Uterus (tissue), 4 donors: Measurements from ENCODE around the gene LILRB2. TPM values are rescaled to one million over a fixed set of nuclear protein-coding genes. Genes with fewer than 3 reads are reported as not detected.

ENCODE experiments used
- DNase-seq, 2 donors: peaks; one replicate each; pipeline ENCODE4 v3.0.0-alpha.2; 2019 to 2020
- H3K27ac ChIP-seq, 2 donors: fragments of 200-600 bp; sonication (generic); 1 replicate in 1 of 2; 2 replicates in 1 of 2; pipeline ENCODE4 v1.5.1; 2016 to 2018
- H3K27me3 ChIP-seq, 2 donors: fragments of 200-600 bp; sonication (generic); one replicate each; pipeline ENCODE4 v1.5.1; 2018 to 2019; ENCODE audit warnings: control low read depth in 1 of 2
- H3K36me3 ChIP-seq, 2 donors: fragments of 200-600 bp; sonication (generic); one replicate each; pipeline ENCODE4 v1.5.1; 2019; ENCODE audit warnings: control low read depth in 1 of 2
- H3K4me1 ChIP-seq, 2 donors: fragments of 200-600 bp; sonication (generic); one replicate each; pipeline ENCODE4 v1.5.1; 2018 to 2019; ENCODE audit warnings: control low read depth in 1 of 2
- H3K4me3 ChIP-seq, 2 donors: fragments of 200-600 bp; sonication (generic); 1 replicate in 1 of 2; 2 replicates in 1 of 2; pipeline ENCODE4 v1.5.1; 2018 to 2019; ENCODE audit warnings: mild to moderate bottlenecking in 1 of 2
- H3K9me3 ChIP-seq, 2 donors: fragments of 200-600 bp; sonication (generic); one replicate each; pipeline ENCODE4 v1.5.1; 2019; ENCODE audit warnings: control low read depth in 1 of 2
- POLR2A ChIP-seq, 2 donors: fragments of 450-650 bp; IDR thresholded peaks; one replicate each; pipeline ENCODE4 v1.6.1; 2016; ENCODE audit warnings: antibody characterized with exemption in 2 of 2, mild to moderate bottlenecking in 1 of 2, moderate library complexity in 1 of 2
- intact Hi-C: fragments of 100-400 bp; cut with DNase I; formaldehyde crosslinking; loops from one replicate; pipeline ENCODE4 v1.15.1; 2023; ENCODE audit warnings: low total_unique reads
- total RNA-seq, 4 donors: library from RNA; depleted of rRNA in 3 of 4; stranded (reverse); fragments of >200 nt in 3 of 4; gene quantifications; one replicate each; pipeline versions ENCODE4 v1.1.0 to v1.2.4, GENCODE V29; 2014 to 2023
- TF ChIP-seq, protein P1 (sequence below), 4 experiments: fragments of 200-600 bp in 2 of 4; fragments of 450-650 bp in 2 of 4; sonication (generic) in 2 of 4; IDR thresholded peaks; one replicate each; pipeline ENCODE4 v1.5.1; 2016 to 2019; ENCODE audit warnings: antibody characterized with exemption in 4 of 4, mild to moderate bottlenecking in 2 of 4, moderate library complexity in 1 of 4
- donor health status: DM: yes; HTN: yes; CAD: no.

LILRB2 gene
- total RNA-seq, 4 donors from 2014 or later = 0.41 to 4.2 (median 1.7) TPM

DNA sequence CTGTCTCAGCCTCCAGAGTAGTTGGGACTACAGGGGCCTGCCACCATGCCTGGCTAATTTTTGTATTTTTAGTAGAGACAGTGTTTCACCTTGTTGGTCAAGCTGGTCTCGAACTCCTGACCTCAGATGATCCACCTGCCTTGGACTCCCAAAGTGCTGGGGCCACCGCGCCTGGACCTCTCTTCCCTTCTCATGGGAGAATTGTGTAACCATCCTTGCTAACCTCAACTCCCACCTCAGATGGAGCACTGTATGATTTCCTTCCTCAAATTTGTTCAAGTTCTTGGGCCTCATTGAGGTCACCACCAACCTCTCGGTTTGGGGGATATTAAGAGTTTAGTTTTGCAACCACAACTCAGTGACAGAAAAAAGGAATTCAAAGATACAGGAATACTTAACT, 21.3 kb upstream of the LILRB2 start:
- no peaks in the 10 kb centered on the region for H3K36me3 ChIP-seq
- no peak overlapping the region for H3K27ac ChIP-seq
- no peaks in the 10 kb centered on the region for H3K4me1 ChIP-seq
- no peak for DNase-seq
- no peak overlapping the region for H3K4me3 ChIP-seq
- no peaks in the 10 kb centered on the region for H3K9me3 ChIP-seq
- no peaks in the 10 kb centered on the region for H3K27me3 ChIP-seq
- intact Hi-C loops = no loop called here
- TF ChIP-seq, protein P1, sequence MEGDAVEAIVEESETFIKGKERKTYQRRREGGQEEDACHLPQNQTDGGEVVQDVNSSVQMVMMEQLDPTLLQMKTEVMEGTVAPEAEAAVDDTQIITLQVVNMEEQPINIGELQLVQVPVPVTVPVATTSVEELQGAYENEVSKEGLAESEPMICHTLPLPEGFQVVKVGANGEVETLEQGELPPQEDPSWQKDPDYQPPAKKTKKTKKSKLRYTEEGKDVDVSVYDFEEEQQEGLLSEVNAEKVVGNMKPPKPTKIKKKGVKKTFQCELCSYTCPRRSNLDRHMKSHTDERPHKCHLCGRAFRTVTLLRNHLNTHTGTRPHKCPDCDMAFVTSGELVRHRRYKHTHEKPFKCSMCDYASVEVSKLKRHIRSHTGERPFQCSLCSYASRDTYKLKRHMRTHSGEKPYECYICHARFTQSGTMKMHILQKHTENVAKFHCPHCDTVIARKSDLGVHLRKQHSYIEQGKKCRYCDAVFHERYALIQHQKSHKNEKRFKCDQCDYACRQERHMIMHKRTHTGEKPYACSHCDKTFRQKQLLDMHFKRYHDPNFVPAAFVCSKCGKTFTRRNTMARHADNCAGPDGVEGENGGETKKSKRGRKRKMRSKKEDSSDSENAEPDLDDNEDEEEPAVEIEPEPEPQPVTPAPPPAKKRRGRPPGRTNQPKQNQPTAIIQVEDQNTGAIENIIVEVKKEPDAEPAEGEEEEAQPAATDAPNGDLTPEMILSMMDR (IDR thresholded peaks at IDR 0.05) = no peak
- TF ChIP-seq POLR2A (IDR thresholded peaks at IDR 0.05) = no peak

- Histone ChIP-seq H3K27ac (no peak overlapping the region), H3K9me3 (no peaks in the 10 kb centered on the region), H3K36me3 (no peaks in the 10 kb centered on the region), H3K27me3 (no peaks in the 10 kb centered on the region), H3K4me1 (no peaks in the 10 kb centered on the region), H3K4me3 (no peak overlapping the region)
- intact Hi-C loops = no loop called here
- no peak for TF ChIP-seq POLR2A (IDR thresholded peaks at IDR 0.05)
- DNase-seq = no peak
Observed at GRCh38 chr19:54299515-54299914, 18.6 kb upstream of the LILRB2 start.

DNA sequence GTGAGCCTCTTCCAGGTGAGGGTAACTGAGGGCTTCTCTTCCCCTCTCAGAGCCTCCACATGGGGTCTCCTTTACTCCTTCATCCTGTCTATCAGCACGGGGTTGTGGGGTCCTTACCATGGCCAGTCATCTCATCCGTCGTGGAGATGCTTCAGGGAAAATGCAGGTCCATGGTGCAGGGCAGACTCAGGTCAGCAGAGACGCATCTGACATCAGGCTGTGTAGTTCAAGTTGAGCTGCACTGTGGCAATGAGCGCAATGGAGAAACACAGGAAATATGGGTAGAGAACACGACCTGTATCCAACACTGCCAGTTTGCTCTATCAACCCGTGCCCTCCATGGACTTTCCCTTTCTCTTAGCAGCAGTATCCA, 18.2 kb upstream of the LILRB2 start:
- Histone ChIP-seq H3K36me3 (no peaks in the 10 kb centered on the region), H3K4me3 (no peak overlapping the region), H3K9me3 (no peaks in the 10 kb centered on the region), H3K4me1 (no peaks in the 10 kb centered on the region), H3K27ac (no peak overlapping the region), H3K27me3 (no peaks in the 10 kb centered on the region)
- TF ChIP-seq POLR2A (IDR thresholded peaks at IDR 0.05) = no peak
- TF ChIP-seq, protein P1 (IDR thresholded peaks at IDR 0.05) = no peak
- intact Hi-C loops = no loop called here
- DNase-seq = no peak

- no peaks in the 10 kb centered on the region for H3K4me1 ChIP-seq
- H3K36me3 ChIP-seq = no peaks in the 10 kb centered on the region
- no peak overlapping the region for H3K4me3 ChIP-seq
- no peaks in the 10 kb centered on the region for H3K9me3 ChIP-seq
- TF ChIP-seq, protein P1 (IDR thresholded peaks at IDR 0.05) = no peak
- no peak for TF ChIP-seq POLR2A (IDR thresholded peaks at IDR 0.05)
- H3K27ac ChIP-seq = no peak overlapping the region
- intact Hi-C loops = no loop called here
- no peaks in the 10 kb centered on the region for H3K27me3 ChIP-seq
- DNase-seq = no peak
Observed at GRCh38 chr19:54298357-54299125, 17.6 kb upstream of the LILRB2 start.

DNA sequence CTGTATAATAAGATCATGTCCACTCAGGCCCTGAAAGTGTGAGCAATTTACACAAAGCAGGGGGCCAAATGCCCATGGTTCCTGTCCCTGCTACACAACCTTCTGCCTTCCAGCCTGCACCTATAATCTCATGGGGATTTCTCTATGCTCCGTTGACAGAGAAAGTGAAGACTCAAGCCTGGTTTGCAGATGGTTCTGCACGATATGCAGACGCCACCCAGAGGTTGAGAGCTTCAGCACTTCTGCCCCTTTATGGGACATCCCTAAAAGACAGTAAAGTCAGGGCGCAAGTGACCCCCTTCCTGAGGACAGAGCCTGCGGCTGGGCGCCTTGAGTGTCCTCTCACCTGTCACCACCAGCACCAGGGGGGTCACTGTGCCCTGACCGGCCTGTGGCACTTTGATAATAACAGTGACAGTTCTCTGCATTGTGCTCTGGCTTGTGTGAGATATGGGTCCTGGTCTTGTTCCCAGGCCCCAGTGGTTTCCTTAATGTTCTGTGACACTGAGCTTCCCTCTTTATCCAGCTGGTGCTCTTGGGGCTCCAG, 16.9 kb upstream of the LILRB2 start:
- intact Hi-C loops = no loop called here

More for the DNA sequence above, 16.9 kb upstream of the LILRB2 start:
- no peaks in the 10 kb centered on the region for H3K36me3 ChIP-seq
- H3K4me1 ChIP-seq = no peaks in the 10 kb centered on the region
- no peak for DNase-seq
- H3K4me3 ChIP-seq = no peak overlapping the region
- no peak overlapping the region for H3K27ac ChIP-seq
- H3K27me3 ChIP-seq = no peaks in the 10 kb centered on the region
- H3K9me3 ChIP-seq = no peaks in the 10 kb centered on the region
- TF ChIP-seq, protein P1 (IDR thresholded peaks at IDR 0.05) = no peak
- no peak for TF ChIP-seq POLR2A (IDR thresholded peaks at IDR 0.05)
